Thyroid gland (tissue), 4 donors: ENCODE data around the gene CYP3A7.
"Not testable (repeated sequence)": the region's sequence is repeated elsewhere in the genome, so short reads cannot be mapped to it uniquely, and the experiment has no call there.

Experiments
- POLR2A ChIP-seq, 2 donors: fragments of 450-650 bp; IDR thresholded peaks; one replicate each; pipeline ENCODE4 v1.6.1; 2017; ENCODE audit warnings: antibody characterized with exemption in 2 of 2, mild to moderate bottlenecking in 2 of 2, moderate library complexity in 1 of 2
- TF ChIP-seq, protein P1 (sequence below), 6 experiments: fragments of 200-600 bp in 3 of 6; fragments of 450-650 bp in 3 of 6; sonication (generic) in 3 of 6; IDR thresholded peaks; one replicate each; pipeline ENCODE4 v1.5.1; 2016 to 2019; ENCODE audit warnings: antibody characterized with exemption in 6 of 6, mild to moderate bottlenecking in 2 of 6, inconsistent platforms in 1 of 6, moderate library complexity in 1 of 6

GRCh38 chr7:99746915-99747314 lies 11.9 kb upstream of the CYP3A7 start:
- TF ChIP-seq POLR2A (IDR thresholded peaks at IDR 0.05) = not testable (repeated sequence)
- TF ChIP-seq, protein P1, sequence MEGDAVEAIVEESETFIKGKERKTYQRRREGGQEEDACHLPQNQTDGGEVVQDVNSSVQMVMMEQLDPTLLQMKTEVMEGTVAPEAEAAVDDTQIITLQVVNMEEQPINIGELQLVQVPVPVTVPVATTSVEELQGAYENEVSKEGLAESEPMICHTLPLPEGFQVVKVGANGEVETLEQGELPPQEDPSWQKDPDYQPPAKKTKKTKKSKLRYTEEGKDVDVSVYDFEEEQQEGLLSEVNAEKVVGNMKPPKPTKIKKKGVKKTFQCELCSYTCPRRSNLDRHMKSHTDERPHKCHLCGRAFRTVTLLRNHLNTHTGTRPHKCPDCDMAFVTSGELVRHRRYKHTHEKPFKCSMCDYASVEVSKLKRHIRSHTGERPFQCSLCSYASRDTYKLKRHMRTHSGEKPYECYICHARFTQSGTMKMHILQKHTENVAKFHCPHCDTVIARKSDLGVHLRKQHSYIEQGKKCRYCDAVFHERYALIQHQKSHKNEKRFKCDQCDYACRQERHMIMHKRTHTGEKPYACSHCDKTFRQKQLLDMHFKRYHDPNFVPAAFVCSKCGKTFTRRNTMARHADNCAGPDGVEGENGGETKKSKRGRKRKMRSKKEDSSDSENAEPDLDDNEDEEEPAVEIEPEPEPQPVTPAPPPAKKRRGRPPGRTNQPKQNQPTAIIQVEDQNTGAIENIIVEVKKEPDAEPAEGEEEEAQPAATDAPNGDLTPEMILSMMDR (IDR thresholded peaks at IDR 0.05) = not testable (repeated sequence)
